Head of caudate nucleus (tissue), 42 donors: ENCODE measurements around the gene NR1I2.

Source experiments
- DNase-seq, 42 donors: peaks; one replicate each; pipeline versions ENCODE4 v3.0.0 to v3.0.0-alpha.2; 2020 to 2021; ENCODE audit warnings: mixed read lengths in 7 of 42
- intact Hi-C: fragments of 100-400 bp; cut with DNase I; formaldehyde crosslinking; loops from one replicate; pipeline ENCODE4 v1.15.0; 2022

NR1I2 gene

DNA sequence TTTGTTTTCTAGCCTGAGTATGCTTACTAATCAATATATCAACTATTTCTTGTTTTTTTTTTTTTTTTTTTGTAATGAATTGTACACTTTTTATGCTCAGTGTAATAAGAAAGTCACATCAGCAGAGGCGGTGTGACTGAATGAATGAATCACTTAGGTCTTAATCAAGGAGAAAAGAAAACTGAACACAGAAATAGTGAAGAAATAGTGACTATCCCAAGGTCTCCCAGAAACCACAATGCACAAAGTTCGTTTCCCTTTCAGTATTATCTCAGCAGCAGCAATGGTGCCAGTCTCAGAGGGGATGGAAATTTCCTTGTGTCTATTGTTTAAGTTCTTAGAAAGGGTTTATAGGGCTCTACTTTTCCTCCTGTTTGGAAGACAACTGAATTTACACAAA is 80.7 kb downstream of the NR1I2 start:
- intact Hi-C loops = no loop called here
- DNase-seq = no peak

DNA sequence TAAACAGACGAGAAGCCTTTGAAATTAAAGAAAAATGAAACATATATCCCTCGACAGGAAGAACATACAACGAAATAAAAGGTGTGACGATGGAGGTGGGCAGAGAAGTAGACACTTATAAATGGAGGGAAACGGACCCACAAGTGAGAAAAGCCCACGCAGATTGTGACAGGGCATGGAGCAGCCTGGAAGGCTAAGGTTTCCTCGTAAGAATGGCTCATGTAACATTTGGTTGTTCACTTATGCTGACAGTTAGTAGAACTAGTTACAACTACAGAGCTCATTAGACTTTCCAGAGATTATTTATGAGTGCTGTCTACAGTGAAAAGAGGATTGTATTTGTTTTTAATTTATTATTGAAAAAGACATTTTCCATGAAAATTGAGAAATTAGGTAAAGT is 82.6 kb downstream of the NR1I2 start:
- intact Hi-C loops = no loop called here
- no peak for DNase-seq
